GOT3 (cell line): ENCODE results near the gene FAM83E.
A peak's percentile ranks its signal among the peaks of the same experiment; 100 is the strongest.

ENCODE experiments used
- DNase-seq: peaks from one replicate; lab custom pipeline; 2025; ENCODE audit warnings: mixed read lengths; lab: John Stamatoyannopoulos, UW

The FAM83E gene

GRCh38 chr19:48628486-48629296 is 13.8 kb upstream of the FAM83E start:
- DNase-seq = no peak

GRCh38 chr19:48627865-48628314 is 13.0 kb upstream of the FAM83E start:
- no peak for DNase-seq

- DNase-seq = no peak
Observed at GRCh38 chr19:48627201-48627864, 12.5 kb upstream of the FAM83E start.

- no peak for DNase-seq
Observed at GRCh38 chr19:48625891-48626327, 11.0 kb upstream of the FAM83E start.

DNA sequence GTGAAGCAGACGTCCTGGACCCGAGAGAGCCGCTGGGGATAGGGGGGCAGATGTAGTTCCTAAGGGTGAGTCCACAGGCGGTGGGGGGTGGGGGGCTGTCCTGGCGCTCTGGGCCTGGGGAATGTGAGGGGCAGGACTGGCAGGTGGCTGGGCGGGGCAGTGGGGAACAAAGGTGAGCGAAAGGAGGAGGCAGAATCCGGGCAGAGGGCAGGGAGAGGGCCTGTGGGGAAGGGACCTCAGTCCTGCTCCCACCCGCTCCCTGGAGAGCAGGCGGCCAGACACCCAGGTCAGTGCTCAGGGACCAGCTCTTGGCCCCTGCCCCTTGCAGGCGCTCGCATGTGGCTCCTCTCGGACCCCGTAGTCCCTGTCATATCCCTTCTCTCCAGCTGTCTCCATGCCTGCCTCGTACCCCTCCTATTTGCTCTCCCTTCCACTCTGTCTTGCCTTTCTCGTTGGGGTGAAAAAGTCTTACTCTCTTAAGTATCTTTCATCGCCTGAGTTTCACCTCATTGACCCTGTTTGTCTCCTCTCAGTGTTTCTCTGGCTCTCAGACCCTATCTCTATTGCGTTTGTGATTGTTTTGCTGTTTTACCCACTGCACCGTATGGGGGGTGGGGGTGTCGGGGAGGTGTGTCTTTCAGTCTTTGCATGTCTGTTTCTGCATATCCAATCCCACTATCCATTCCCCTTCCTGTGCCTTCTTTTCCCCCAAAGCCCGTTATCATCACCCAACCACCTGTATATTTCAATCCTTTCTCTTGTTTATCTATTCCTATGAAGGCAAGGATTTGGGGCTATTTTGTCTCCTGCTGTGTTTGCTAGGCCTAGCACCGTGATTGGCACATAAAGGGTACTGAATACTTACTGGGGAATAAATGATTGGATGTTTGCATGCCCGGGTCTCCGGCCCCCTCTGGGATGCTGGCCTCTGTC is 10.2 kb upstream of the FAM83E start:
- DNase-seq = no peak

- peak; percentile 71 for DNase-seq
Observed at GRCh38 chr19:48624067-48624594, 9.3 kb upstream of the FAM83E start.

DNA sequence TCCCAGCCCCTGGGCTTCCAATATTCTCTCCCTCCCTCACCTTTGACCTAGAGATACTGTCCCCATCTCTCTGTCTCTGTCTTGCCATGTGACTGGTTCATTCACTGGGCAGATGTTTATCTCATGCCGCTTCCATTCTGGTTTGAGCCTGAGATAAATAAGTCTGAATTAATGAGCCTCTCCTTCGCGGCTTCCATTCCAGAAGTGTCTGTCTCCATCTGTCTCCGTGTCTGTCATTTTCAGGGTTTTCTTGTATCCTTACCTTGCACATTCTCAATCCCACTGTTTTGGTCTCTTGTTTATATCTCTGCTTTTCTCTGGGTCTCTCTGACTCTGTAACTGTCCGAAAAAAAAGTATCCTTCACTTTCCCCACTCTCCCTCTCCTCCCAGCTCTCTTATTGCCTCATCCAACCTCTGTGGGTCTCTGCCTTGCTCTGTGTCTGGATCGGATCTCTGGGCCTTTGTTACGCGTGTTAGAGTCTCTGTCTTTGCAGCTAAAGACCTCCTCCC is 8.7 kb upstream of the FAM83E start:
- DNase-seq = no peak

DNA sequence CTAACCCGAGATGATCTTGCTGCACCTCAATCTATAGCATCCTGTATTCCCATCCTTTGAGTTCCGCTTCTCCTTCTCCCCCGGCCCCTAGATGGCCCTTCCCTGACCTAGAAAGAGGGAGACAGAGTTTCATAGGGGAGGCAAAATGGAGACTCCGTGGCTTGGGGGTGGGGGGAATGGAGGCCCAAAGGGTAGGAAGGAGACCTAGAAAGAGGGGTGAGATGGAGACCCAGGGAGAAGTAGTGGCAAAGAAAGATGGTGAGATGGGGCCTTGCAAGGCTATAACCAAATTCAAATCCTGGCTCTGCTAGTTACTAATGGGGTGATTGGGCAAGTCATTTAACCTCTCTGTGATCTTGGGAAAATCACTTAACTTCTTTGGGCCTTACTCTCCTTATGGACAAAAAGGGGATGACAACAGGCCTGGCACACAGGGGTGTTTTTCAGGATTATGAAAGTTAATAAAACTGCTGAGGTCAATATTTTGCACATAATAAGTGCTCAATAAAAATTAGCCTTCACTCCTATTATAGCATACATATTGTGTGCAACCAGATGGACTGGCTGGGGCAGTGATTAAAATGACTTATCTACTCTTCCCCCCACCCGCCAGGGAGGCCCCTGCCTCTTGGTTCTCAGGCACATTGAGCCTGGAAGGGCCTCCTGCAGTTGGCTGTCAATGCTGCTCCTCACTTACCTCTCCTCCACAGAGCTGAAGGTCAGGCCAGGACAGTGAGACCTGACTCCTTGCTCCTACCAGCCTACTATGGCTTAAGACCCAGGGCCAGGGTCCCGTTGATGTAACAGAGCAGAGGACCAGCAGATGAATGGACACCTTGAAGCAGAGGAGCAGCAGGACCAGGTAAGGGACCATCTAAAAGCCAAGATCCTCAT is 5.1 kb upstream of the FAM83E start:
- DNase-seq = no peak

GRCh38 chr19:48618916-48619691 is 4.2 kb upstream of the FAM83E start, which contains the start of the genes RPL18 and SPHK2:
Gene RPL18, minus strand, starts transcription at chr19:48619178. Its CDS starts 35 bp downstream, at chr19:48619143.
Gene SPHK2, plus strand, starts transcription at chr19:48619506. Its CDS starts 1,009 bp downstream, at chr19:48620515.
- peak; percentile 94 for DNase-seq

GRCh38 chr19:48618278-48618915 is 3.5 kb upstream of the FAM83E start:
- no peak for DNase-seq

- DNase-seq = no peak
Observed at GRCh38 chr19:48617146-48617937, 2.5 kb upstream of the FAM83E start.

- no peak for DNase-seq
Observed at GRCh38 chr19:48616491-48617056, 1.7 kb upstream of the FAM83E start.

DNA sequence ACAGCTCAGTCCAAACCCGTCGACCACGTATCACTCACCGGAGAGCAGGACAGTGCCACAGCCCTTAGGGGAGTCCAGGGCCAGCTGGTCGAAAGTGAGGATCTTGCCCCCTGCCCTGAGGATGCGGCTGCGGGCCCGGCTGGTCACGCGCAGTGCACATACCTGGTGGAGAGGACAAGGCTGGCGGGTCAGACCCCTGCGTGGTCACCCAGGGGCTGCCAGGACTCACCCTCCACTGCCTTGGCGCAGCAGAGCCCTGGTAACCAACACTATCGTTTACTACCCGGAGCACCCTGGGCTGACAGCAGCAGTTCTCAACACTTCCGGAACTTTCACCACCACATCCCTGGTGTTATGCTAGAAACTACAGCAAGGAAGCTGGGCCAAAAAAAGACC is 1.2 kb upstream of the FAM83E start:
- DNase-seq = no peak

DNA sequence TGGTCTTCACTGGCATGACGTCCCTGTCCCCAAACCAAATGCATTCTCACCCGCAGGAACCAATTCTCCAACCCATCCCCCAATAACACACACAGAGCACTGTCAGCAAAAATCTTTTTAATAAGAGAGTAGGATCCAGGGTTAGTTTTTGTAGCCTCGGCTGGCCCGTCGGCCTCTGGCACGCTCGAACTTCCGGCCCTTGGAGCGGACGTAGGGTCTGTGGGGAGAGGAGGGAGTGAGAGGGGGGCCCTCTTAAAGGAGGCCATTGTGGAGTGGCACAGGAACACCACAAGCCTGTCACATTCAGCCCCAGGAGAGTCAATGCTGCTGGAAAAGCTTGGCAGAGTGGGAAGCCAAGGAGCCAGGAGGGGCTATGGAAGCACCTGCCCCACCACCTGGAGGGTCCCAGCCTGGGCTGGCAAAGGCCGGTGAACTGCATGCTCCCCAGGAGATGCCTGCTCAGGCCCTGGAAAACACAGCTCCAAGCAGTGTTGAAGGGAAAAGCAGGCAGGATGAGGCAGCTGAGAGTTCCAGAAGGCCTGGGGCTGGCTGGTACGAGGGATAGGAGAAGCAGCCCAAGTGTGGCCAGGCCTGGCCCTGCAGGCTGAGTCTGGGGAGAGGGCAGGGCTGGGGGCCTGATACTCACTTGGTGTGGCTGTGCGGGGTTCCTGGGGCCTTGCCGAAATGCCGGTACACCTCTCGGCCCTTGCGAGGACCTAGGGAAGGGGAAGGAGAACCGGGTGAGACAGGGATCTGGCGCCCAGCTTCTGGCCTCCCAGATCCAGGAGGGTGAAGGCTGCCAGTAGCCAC is 560 bp upstream of the FAM83E start:
- no peak for DNase-seq

GRCh38 chr19:48613852-48614435 is 932 bp downstream of the FAM83E start:
- no peak for DNase-seq

DNA sequence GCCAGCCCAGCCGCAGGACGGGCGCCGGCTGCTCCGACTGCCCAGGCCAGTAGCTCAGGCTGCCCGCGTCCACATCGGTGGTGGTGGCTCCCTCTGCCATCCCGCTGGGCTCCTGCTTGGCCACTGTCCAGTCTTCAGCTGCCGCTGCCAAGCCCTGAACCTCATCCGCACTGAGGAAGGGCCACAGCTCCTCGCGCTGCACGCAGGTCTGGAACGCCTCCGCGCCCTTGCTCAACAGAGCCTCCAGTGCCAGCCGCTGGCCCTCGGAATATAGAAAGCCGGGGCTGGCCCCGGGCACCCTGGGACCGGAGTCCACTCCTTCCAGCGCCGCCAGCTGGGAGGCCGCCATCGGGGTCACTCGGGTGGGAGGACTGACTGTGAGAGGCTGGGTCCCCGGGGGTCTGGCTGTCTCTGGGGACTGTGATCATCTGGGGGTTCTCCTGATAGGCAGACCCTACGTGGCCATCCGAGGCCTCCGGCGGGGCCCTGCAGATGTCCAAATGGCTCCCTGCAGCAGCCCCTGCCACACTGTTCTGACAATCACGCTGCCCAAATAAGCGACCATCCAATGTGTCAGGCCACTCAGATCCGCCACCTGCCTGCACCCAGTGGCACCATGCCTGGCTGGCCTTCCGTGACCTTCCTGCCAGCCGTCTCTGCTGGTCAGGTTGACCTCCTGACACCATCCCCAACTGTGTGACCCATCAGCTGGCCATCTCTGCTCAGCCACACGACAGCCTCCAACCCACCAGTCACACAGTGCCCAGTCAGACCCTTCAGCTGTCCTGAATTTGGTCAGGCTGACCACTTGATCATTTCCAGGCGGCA is 1.6 kb downstream of the FAM83E start:
- peak; percentile 24 for DNase-seq
